Testis (tissue), 3 donors: ENCODE results near the gene SEH1L. TPM values are rescaled to one million over a fixed set of nuclear protein-coding genes. Genes with fewer than 3 reads are reported as not detected.

Source experiments
- DNase-seq: peaks from one replicate; pipeline ENCODE4 v3.0.0-alpha.2; 2019
- H3K27ac ChIP-seq, 2 donors: fragments of 200-600 bp; sonication (generic); one replicate each; pipeline ENCODE4 v1.5.1; 2019
- H3K27me3 ChIP-seq: fragments of 200-600 bp; sonication (generic); one replicate; pipeline ENCODE4 v1.5.1; 2019
- H3K36me3 ChIP-seq: fragments of 200-600 bp; sonication (generic); one replicate; pipeline ENCODE4 v1.5.1; 2017; ENCODE audit warnings: low read depth; ENCODE audit errors: missing control alignments
- H3K4me1 ChIP-seq: fragments of 200-600 bp; sonication (generic); one replicate; pipeline ENCODE4 v1.5.1; 2019
- H3K4me3 ChIP-seq, 2 donors: fragments of 200-600 bp; sonication (generic); one replicate each; pipeline ENCODE4 v1.5.1; 2017 to 2019
- H3K9me3 ChIP-seq: fragments of 200-600 bp; sonication (generic); one replicate; pipeline ENCODE4 v1.5.1; 2017
- POLR2A ChIP-seq: fragments of 450-650 bp; IDR thresholded peaks from one replicate; pipeline ENCODE4 v1.6.1; 2017; ENCODE audit warnings: antibody characterized with exemption, mild to moderate bottlenecking, moderate library complexity
- WGBS, 2 donors: methylation state at CpG; one replicate each; pipeline ENCODE4 v1.1.5; 2018; 5-methylcytosine and 5-hydroxymethylcytosine counted together
- intact Hi-C: fragments of 100-400 bp; cut with DNase I; formaldehyde crosslinking; loops from one replicate; pipeline ENCODE4 v1.15.1; 2023; ENCODE audit warnings: low total_unique reads
- polyA plus RNA-seq: library from polyadenylated mRNA; stranded (reverse); fragments of 350-450 nt; fragmentation: Illumina TruSeq; extraction: RNeasy Lipid Tissue Mini Kit (QIAGEN cat#74804); gene quantifications from one replicate; pipeline ENCODE4 v1.2.3, GENCODE V29; 2014; ENCODE audit warnings: low read depth, low replicate concordance; ENCODE audit not compliant: insufficient read depth
- total RNA-seq, 2 donors: library from RNA; depleted of rRNA; stranded (reverse); fragments of >200 nt; gene quantifications; one replicate each; pipeline ENCODE4 v1.2.3, GENCODE V29; 2016
- TF ChIP-seq, protein P1 (sequence below), 3 experiments: fragments of 450-650 bp in 2 of 3; fragments of 200-600 bp in 1 of 3; sonication (generic) in 1 of 3; IDR thresholded peaks; one replicate each; pipeline ENCODE4 v1.5.1; 2016 to 2019; ENCODE audit warnings: antibody characterized with exemption in 3 of 3, mild to moderate bottlenecking in 2 of 3, moderate library complexity in 1 of 3

Gene SEH1L
- total and polyA plus RNA-seq, 3 donors from 2014 or later: 33.5 to 43.5 (median 37.1) TPM

DNA sequence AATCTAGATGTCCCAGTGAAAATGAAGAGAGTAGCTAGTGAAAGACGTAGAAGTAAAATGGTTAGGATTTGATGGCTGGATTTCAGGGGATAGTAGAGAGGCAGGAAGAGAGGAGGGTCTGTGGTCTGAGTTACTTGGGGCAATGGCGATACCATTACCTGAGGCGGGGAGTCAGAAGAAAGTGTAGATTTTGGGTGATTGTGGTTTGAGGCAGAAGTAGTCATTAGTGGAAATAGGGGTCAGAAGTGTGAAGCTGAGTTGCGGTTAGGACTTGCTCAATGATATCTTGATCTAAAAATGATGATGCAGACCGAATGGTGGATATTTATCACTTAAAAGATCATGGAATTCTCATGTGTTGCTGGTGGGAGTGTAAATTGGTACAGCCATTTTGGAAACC, 84.4 kb downstream of the SEH1L start:
- intact Hi-C loops: no loop called here
- Histone ChIP-seq H3K27ac (no peak overlapping the region), H3K36me3 (no peaks in the 10 kb centered on the region)

DNA sequence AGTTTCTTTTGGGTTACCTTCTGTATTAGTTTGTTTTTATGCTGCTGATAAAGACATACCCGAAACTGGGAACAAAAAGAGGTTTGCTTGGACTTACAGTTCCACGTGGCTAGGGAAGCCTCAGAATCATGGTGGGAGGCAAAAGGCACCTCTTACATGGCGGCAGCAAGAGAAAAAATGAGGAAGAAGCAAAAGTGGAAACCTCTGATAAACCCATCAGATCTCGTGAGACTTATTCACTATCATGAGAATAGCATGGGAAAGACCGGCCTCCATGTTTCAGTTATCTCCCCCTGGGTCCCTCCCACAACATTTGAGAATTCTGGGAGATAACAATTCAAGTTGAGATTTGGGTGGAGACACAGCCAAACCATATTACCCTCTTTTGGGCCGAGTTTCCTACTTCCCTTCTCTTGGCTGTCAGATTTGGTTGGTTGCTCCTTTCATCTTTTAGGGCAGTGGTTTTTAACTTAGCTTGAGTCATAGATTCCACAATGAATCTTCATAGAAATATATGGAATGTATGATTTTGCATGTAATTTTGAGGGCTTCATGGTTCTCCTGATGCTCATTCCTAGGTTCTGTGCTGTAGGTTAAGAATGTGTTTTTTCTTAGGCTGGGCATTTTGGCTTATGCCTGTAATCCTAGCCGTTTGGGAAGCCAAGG, 87.6 kb downstream of the SEH1L start:
- DNase-seq: no peak
- Histone ChIP-seq H3K27ac (no peak overlapping the region), H3K4me1 (no peaks in the 10 kb centered on the region), H3K36me3 (no peaks in the 10 kb centered on the region), H3K9me3 (no peaks in the 10 kb centered on the region), H3K27me3 (no peaks in the 10 kb centered on the region), H3K4me3 (no peak overlapping the region)
- TF ChIP-seq, protein P1, sequence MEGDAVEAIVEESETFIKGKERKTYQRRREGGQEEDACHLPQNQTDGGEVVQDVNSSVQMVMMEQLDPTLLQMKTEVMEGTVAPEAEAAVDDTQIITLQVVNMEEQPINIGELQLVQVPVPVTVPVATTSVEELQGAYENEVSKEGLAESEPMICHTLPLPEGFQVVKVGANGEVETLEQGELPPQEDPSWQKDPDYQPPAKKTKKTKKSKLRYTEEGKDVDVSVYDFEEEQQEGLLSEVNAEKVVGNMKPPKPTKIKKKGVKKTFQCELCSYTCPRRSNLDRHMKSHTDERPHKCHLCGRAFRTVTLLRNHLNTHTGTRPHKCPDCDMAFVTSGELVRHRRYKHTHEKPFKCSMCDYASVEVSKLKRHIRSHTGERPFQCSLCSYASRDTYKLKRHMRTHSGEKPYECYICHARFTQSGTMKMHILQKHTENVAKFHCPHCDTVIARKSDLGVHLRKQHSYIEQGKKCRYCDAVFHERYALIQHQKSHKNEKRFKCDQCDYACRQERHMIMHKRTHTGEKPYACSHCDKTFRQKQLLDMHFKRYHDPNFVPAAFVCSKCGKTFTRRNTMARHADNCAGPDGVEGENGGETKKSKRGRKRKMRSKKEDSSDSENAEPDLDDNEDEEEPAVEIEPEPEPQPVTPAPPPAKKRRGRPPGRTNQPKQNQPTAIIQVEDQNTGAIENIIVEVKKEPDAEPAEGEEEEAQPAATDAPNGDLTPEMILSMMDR (IDR thresholded peaks at IDR 0.05): no peak
- no peak for TF ChIP-seq POLR2A
- WGBS, 2 donors: 83 to 91% methylated on average over 7 of the region's 7 CpGs
- intact Hi-C loops: no loop called here

More for the DNA sequence above, 84.4 kb downstream of the SEH1L start:
- Histone ChIP-seq H3K4me1 (peaks cover 3% of the 10 kb centered on the region), H3K27me3 (no peaks in the 10 kb centered on the region), H3K9me3 (no peaks in the 10 kb centered on the region), H3K4me3 (no peak overlapping the region)
- 97% methylated on average over 5 of the region's 5 CpGs for WGBS, 2 donors
- DNase-seq: no peak
- TF ChIP-seq, protein P1 (IDR thresholded peaks at IDR 0.05): no peak
- TF ChIP-seq POLR2A: no peak

DNA sequence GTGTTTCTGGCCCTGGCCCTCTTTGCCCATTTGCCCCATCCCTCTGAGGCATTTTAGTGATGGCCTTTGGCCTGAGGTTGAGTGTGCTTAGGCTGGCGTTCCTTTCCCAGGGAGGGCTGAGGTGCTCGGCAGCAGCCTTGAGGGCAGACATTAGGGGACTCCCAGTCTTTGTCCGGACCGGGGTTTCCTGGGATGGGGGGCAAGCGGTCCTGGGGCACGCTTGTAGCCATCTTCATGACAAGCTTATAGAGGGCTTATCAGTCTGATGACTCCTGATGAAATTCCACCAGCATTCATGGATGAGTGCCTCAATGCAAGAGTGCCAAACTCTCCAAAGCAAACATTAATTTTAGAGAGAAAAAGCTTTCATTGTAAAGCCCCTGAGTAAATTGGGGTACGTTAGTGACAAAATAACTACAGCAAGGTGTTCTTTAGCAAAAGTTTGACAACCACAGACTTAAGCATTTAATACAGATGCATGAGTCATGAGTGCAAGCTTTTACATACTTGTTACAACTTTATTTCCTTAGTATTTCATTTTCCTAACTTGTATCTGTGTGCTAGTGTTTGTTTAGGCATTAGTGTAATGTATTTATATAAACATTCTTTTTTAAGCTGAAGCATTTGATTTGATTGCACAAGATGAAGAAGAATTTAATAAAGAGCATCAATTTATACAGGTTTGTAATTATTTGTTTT, 89.0 kb downstream of the SEH1L start:
- DNase-seq: no peak
- no peak overlapping the region for H3K27ac ChIP-seq
- WGBS, 2 donors: 78 to 79% methylated on average over 7 of the region's 7 CpGs
- TF ChIP-seq, protein P1 (IDR thresholded peaks at IDR 0.05): no peak
- TF ChIP-seq POLR2A: no peak
- H3K27me3 ChIP-seq: no peaks in the 10 kb centered on the region
- intact Hi-C loops: no loop called here
- H3K9me3 ChIP-seq: no peaks in the 10 kb centered on the region
- H3K4me3 ChIP-seq: no peak overlapping the region
- no peaks in the 10 kb centered on the region for H3K4me1 ChIP-seq
- no peaks in the 10 kb centered on the region for H3K36me3 ChIP-seq

Other genes starting within 250 kb of the SEH1L start
- gene CEP76, start 245.3 kb upstream of the SEH1L start, total RNA-seq: 10 to 100 TPM; 26.7 to 48.6 TPM
- gene CEP76, start 245.3 kb upstream of the SEH1L start, polyA plus RNA-seq: 44.5 TPM
- gene PSMG2, start 245.0 kb upstream of the SEH1L start, total RNA-seq: 100 to 1,000 TPM; 114 to 132 TPM
- gene PSMG2, start 245.0 kb upstream of the SEH1L start, polyA plus RNA-seq: 257 TPM
- 10 to 100 TPM; 37.4 to 41.5 TPM for gene PTPN2, start 63.8 kb upstream of the SEH1L start, total RNA-seq
- 24.5 TPM for gene PTPN2, start 63.8 kb upstream of the SEH1L start, polyA plus RNA-seq
- 10 to 100 TPM; 61.2 to 77.3 TPM for gene CEP192, start 43.4 kb downstream of the SEH1L start, total RNA-seq
- 34.1 TPM for gene CEP192, start 43.4 kb downstream of the SEH1L start, polyA plus RNA-seq